Ishikawa (cell line): ENCODE data around the gene OSMR.

ENCODE experiments used
- EP300 ChIP-seq: IDR thresholded peaks from 2 replicates; pipeline ENCODE4 v1.6.1; 2012; ENCODE audit warnings: borderline replicate concordance
- TAF1 ChIP-seq: IDR thresholded peaks from 2 replicates; pipeline ENCODE4 v1.6.1; 2012; ENCODE audit warnings: low read depth, mild to moderate bottlenecking
- YY1 ChIP-seq: IDR thresholded peaks from 2 replicates; pipeline ENCODE4 v1.6.1; 2012; ENCODE audit warnings: low read depth
- TF ChIP-seq, protein P1 (sequence below): IDR thresholded peaks from 2 replicates; pipeline ENCODE4 v1.6.1; 2012; ENCODE audit warnings: low read depth, mild to moderate bottlenecking

DNA sequence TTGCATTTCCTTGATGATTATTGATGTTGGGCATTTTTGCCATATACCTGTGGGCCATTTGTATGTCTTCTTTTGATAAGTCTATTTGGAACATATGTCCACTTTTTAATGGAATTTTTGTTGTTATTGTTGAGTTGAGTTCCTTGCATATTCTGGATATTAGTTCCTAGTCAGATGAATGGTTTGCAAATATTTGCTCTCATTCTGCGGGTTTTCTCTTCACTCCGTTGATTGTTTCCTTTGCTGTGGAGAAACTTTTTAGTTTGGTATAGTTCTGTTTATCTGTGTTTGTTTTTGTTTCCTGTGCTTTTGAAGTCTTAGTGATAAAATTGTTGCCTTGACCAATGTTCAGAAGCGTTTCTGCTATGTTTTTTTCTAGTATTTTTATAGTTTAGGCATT is 13.0 kb downstream of the OSMR start:
- TF ChIP-seq YY1 = no peak
- TF ChIP-seq, protein P1, sequence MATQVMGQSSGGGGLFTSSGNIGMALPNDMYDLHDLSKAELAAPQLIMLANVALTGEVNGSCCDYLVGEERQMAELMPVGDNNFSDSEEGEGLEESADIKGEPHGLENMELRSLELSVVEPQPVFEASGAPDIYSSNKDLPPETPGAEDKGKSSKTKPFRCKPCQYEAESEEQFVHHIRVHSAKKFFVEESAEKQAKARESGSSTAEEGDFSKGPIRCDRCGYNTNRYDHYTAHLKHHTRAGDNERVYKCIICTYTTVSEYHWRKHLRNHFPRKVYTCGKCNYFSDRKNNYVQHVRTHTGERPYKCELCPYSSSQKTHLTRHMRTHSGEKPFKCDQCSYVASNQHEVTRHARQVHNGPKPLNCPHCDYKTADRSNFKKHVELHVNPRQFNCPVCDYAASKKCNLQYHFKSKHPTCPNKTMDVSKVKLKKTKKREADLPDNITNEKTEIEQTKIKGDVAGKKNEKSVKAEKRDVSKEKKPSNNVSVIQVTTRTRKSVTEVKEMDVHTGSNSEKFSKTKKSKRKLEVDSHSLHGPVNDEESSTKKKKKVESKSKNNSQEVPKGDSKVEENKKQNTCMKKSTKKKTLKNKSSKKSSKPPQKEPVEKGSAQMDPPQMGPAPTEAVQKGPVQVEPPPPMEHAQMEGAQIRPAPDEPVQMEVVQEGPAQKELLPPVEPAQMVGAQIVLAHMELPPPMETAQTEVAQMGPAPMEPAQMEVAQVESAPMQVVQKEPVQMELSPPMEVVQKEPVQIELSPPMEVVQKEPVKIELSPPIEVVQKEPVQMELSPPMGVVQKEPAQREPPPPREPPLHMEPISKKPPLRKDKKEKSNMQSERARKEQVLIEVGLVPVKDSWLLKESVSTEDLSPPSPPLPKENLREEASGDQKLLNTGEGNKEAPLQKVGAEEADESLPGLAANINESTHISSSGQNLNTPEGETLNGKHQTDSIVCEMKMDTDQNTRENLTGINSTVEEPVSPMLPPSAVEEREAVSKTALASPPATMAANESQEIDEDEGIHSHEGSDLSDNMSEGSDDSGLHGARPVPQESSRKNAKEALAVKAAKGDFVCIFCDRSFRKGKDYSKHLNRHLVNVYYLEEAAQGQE = no peak
- no peak for TF ChIP-seq EP300
- no peak for TF ChIP-seq TAF1
